Vagina (tissue), 2 donors: ENCODE measurements around the gene TP53AIP1.

Experiments
- CTCF ChIP-seq, 3 experiments: fragments of 450-650 bp in 2 of 3; fragments of 200-600 bp in 1 of 3; sonication (generic) in 1 of 3; IDR thresholded peaks; one replicate each; pipeline ENCODE4 v1.5.1; 2017 to 2019; ENCODE audit warnings: antibody characterized with exemption in 3 of 3, mild to moderate bottlenecking in 2 of 3, moderate library complexity in 2 of 3
- POLR2A ChIP-seq, 2 donors: fragments of 450-650 bp; IDR thresholded peaks; one replicate each; pipeline ENCODE4 v1.6.1; 2017; ENCODE audit warnings: antibody characterized with exemption in 2 of 2, mild to moderate bottlenecking in 2 of 2, moderate library complexity in 2 of 2
- POLR2AphosphoS5 ChIP-seq, 2 donors: sonication (generic); formaldehyde crosslinking; IDR thresholded peaks; one replicate each; pipeline ENCODE4 v1.9.0; 2017; ENCODE audit warnings: antibody characterized with exemption in 2 of 2, mild to moderate bottlenecking in 2 of 2, low read depth in 1 of 2; ENCODE audit not compliant: insufficient read depth in 1 of 2

- TF ChIP-seq CTCF (IDR thresholded peaks at IDR 0.05) = no peak
- no peak for TF ChIP-seq POLR2A (IDR thresholded peaks at IDR 0.05)
- TF ChIP-seq POLR2AphosphoS5 (IDR thresholded peaks at IDR 0.05; ENCODE audit: insufficient read depth in 1 of 2, low read depth in 1 of 2) = no peak
Measured at GRCh38 chr11:128902515-128903066, 40.1 kb downstream of the TP53AIP1 start.
